Activated CD8-positive, alpha-beta memory T cell treated with anti-CD3 and anti-CD28 coated beads, Interleukin-2, amount 10 ng/mL, durations not matched to agents 7 days and 5 days (primary cell): ENCODE results near the gene SUPV3L1. TPM values are rescaled to one million over a fixed set of nuclear protein-coding genes. Genes with fewer than 3 reads are reported as not detected.

Experiments used
- ATAC-seq: fragments of 150-1000 bp; cut with Tn5 transposase; one replicate; pipeline ENCODE4 v1.10.0; 2021; ENCODE audit warnings: moderate library complexity
- CTCF ChIA-PET: fragments of 350-600 bp; sonication (Branson Sonifier 250); formaldehyde crosslinking; loops from one replicate; lab custom pipeline; 2021; ENCODE audit warnings: antibody characterized with exemption; lab: Charles Lee
- DNase-seq: peaks from one replicate; pipeline ENCODE4 v3.0.0-alpha.2; 2020
- H3K27ac Mint-ChIP-seq: one replicate; pipeline ENCODE4 v1.8.0; 2021; ENCODE audit warnings: mild to moderate bottlenecking, mixed read lengths
- H3K27me3 Mint-ChIP-seq: one replicate; pipeline ENCODE4 v1.8.0; 2021; ENCODE audit warnings: mixed read lengths
- H3K36me3 Mint-ChIP-seq: one replicate; pipeline ENCODE4 v1.8.0; 2021; ENCODE audit warnings: mild to moderate bottlenecking, mixed read lengths
- H3K4me1 Mint-ChIP-seq: one replicate; pipeline ENCODE4 v1.8.0; 2021; ENCODE audit warnings: mixed read lengths
- H3K4me3 Mint-ChIP-seq: one replicate; pipeline ENCODE4 v1.8.0; 2021; ENCODE audit warnings: mild to moderate bottlenecking, moderate library complexity, mixed read lengths
- H3K9me3 Mint-ChIP-seq: one replicate; pipeline ENCODE4 v1.8.0; 2022; ENCODE audit warnings: low read depth, mixed read lengths
- total RNA-seq, 2 experiments: library from RNA; stranded (reverse); gene quantifications; one replicate each; pipeline ENCODE4 v1.2.3, GENCODE V29; 2021

Gene SUPV3L1
- total RNA-seq, 2 experiments from 2014 or later, result 46.9 to 59.0 TPM

GRCh38 chr10:69211104-69211503 is 31.1 kb downstream of the SUPV3L1 start:
- Mint-ChIP-seq H3K27me3 (no peaks in the 10 kb centered on the region), H3K4me3 (no peak overlapping the region), H3K36me3 (peaks cover 47% of the 10 kb centered on the region), H3K9me3 (peaks cover 5% of the 10 kb centered on the region), H3K27ac (no peak overlapping the region), H3K4me1 (peaks cover 62% of the 10 kb centered on the region)
- CTCF ChIA-PET, result interaction anchor here (0.7 to 1.4 kb wide), 2 partner anchors 9 to 15 kb away, joined by 3 read pairs; partner anchors contain the start of gene HKDC1
- no peak for ATAC-seq
- no peak for DNase-seq

- no peaks in the 10 kb centered on the region for H3K27me3 Mint-ChIP-seq
- H3K36me3 Mint-ChIP-seq, result peaks cover 43% of the 10 kb centered on the region
- peaks cover 5% of the 10 kb centered on the region for H3K9me3 Mint-ChIP-seq
- ATAC-seq (no peak), DNase-seq (no peak)
- CTCF ChIA-PET, result interaction anchor here (1.4 kb wide), 1 partner anchor 15 kb away, joined by 3 read pairs; no protein-coding TSS in a partner anchor
- H3K27ac Mint-ChIP-seq, result no peak overlapping the region
- no peak overlapping the region for H3K4me3 Mint-ChIP-seq
- peaks cover 62% of the 10 kb centered on the region for H3K4me1 Mint-ChIP-seq
Measured at GRCh38 chr10:69211524-69211923, 31.5 kb downstream of the SUPV3L1 start.

DNA sequence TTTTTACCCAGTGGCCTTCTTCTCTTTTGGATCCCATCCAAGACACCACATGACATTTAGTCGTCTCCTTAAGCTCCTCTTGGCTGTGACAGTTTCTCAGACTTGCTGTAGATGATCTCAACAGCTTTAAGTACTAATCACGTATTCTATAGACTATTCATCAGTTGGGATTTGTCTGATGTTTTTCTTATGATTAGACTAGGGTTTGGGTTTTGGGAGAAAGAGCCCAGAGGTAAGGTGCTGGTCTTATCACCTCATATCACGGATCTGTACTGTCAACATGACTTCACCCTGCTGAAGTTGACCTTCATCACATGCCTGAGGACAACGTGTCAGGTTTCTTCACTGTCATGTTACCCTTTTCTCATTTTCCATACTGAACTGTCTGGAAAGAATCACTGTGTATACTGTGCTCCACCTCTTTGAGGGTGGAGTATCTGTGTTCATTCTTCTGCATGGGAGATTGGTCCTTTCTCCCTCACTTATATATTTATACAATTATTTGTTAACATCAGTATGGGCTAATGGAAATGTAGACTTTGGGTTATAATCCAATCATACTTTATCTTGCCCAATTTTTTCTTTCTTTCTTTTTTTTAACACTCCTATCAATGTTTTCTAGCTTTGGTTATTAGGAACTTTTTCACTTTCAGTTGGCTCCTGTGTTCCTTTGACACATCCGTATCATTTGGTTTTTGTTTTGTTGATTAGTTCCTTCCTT is 33.7 kb downstream of the SUPV3L1 start:
- peak overlapping the region; percentile 54 for H3K27ac Mint-ChIP-seq
- peaks cover 24% of the 10 kb centered on the region for H3K36me3 Mint-ChIP-seq
- peaks cover 52% of the 10 kb centered on the region for H3K4me1 Mint-ChIP-seq
- CTCF ChIA-PET, result interaction anchor here (0.5 to 8.2 kb wide), 4 partner anchors 7 to 209 kb away, joined by 3 to 65 read pairs (median 4); no protein-coding TSS in a partner anchor
- DNase-seq (no peak), ATAC-seq (no peak)
- H3K4me3 Mint-ChIP-seq, result no peak overlapping the region
- H3K27me3 Mint-ChIP-seq, result no peaks in the 10 kb centered on the region
- peaks cover 5% of the 10 kb centered on the region for H3K9me3 Mint-ChIP-seq

DNA sequence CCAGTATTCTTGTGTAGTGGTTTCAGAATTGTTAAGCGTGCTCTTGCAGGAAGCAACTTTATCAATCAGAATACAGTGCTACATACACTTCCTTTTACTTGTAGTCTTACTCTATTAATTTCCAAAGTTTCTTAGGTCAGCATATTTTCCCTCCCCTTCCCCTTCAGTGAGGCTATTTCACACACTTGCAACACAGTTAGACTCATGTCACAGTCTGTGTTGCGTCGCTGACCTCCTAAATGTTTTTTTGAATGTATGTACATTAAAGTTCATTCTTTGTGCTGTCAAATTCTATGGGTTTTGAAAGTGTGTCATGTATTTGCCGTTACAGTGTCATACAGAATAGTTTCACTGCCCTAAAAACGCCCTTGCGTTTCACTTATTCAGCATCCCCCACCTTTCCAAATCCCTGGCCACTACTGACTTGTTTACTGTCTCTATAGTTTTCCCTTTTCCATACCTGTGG is 34.7 kb downstream of the SUPV3L1 start:
- H3K4me3 Mint-ChIP-seq, result no peak overlapping the region
- peaks cover 16% of the 10 kb centered on the region for H3K36me3 Mint-ChIP-seq
- DNase-seq, result no peak
- peaks cover 5% of the 10 kb centered on the region for H3K9me3 Mint-ChIP-seq
- H3K27me3 Mint-ChIP-seq, result no peaks in the 10 kb centered on the region
- CTCF ChIA-PET, result interaction anchor here (1.0 to 8.2 kb wide), 4 partner anchors 8 to 210 kb away, joined by 3 to 65 read pairs (median 8); no protein-coding TSS in a partner anchor
- H3K27ac Mint-ChIP-seq, result peak overlapping the region; percentile 78
- ATAC-seq, result peak; percentile 12
- peaks cover 48% of the 10 kb centered on the region for H3K4me1 Mint-ChIP-seq

DNA sequence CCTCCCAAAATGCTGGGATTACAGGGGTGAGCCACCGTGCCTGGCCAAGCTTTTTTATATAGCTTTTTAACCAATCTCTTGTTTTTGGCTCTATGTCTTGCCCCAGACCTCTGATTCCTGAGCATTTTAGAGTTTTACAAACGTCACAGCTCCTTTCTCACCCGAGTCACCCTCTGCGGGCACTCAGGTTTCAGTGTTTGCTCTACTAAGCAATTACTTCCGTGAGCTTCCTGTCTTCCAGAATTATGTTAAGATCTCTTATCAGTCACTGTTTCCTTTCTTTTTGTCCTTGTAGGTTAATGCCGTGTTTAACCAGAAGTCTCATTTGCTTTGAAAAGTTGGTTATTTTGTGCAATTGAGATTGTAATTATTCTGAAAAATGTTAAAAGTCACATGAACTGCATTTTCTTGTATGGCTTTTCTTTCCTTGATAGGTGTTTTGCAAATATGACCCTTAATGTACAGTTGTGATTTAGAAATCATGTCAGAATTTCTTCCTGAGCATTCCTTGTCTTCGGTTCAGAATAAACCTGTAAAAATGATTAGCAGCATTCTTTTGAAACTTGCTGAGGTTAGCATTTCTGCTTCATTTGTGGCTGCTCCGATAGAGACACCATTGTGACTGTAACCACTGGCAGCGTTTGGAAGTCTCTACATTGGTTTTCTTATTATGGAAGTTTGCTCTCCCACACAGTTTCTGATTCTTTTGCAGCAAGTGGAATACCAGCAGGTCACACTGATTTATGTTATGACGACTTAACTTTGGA is 35.6 kb downstream of the SUPV3L1 start:
- peak; percentile 71 for DNase-seq
- peak overlapping the region; percentile 20 for H3K4me3 Mint-ChIP-seq
- H3K36me3 Mint-ChIP-seq, result peaks cover 16% of the 10 kb centered on the region
- peaks cover 43% of the 10 kb centered on the region for H3K4me1 Mint-ChIP-seq
- CTCF ChIA-PET, result interaction anchor here (1.2 to 8.2 kb wide), 4 partner anchors 9 to 211 kb away, joined by 4 to 65 read pairs (median 8); partner anchors contain the start of gene SUPV3L1
- peaks cover 5% of the 10 kb centered on the region for H3K9me3 Mint-ChIP-seq
- ATAC-seq, result peak; percentile 83
- H3K27ac Mint-ChIP-seq, result peak overlapping the region; percentile 78
- H3K27me3 Mint-ChIP-seq, result no peaks in the 10 kb centered on the region

DNA sequence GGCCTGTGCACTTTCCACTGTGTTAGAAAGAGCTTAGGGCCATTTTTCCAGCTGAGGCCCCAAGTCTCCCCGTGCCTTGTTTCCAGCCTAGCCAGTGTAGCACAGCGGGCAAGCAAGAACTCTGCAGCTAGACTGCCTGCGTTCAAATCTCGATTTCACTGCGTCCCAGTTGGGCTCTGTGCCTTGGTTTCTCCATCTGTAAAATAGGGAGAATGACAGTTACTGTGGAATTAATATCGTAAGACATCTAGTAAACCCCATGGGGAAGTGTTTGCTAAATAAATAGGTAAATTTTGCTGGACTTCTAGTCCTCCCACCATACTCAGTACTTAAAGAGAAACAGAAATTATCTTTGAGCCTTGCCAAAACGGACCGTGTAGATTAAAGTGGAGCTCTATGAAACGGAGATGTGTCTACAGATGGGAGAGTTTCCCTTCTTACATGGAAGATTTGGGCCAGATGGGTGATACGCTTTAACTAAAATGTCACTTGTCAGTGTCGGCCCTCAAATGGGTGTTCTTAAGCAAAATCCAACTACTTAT is 36.6 kb downstream of the SUPV3L1 start:
- no peak for DNase-seq
- no peak for ATAC-seq
- CTCF ChIA-PET, result interaction anchor here (1.0 to 8.2 kb wide), 5 partner anchors 10 to 191 kb away, joined by 3 to 65 read pairs (median 4); partner anchors contain the start of gene SUPV3L1
- peaks cover 16% of the 10 kb centered on the region for H3K36me3 Mint-ChIP-seq
- H3K4me3 Mint-ChIP-seq, result no peak overlapping the region
- H3K27ac Mint-ChIP-seq, result peak overlapping the region; percentile 7
- H3K4me1 Mint-ChIP-seq, result peaks cover 48% of the 10 kb centered on the region
- no peaks in the 10 kb centered on the region for H3K27me3 Mint-ChIP-seq
- H3K9me3 Mint-ChIP-seq, result peaks cover 5% of the 10 kb centered on the region

DNA sequence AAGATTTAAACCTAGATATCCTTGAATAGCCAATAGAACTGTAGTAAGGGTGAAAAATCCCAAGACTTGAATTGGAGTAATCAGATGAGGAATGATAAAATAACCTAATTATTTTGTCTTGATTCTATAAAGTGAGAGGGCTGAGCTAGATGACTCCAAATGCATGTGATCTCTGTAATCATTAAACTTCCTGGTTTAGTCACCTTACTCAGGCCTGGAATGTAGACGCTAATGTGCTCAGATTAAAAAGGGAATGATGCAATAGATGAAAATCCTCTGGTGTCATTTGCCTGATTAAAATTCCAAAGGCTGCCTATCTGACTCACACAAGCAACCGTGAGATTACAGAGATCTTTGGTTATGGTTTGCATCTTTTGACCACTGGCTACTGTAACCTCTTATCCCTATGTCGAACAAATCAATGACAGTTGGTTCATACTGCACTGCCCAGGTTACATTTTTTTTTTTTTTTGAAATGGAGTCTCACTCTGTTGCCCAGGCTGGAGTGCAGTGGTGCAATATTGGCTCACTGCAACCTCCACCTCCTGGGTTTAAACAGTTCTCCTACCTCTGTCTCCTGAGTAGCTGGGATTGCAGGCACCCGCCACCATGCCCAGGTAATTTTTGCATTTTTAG is 37.2 kb downstream of the SUPV3L1 start:
- no peak overlapping the region for H3K4me3 Mint-ChIP-seq
- H3K9me3 Mint-ChIP-seq, result peaks cover 5% of the 10 kb centered on the region
- no peak overlapping the region for H3K27ac Mint-ChIP-seq
- H3K4me1 Mint-ChIP-seq, result peaks cover 54% of the 10 kb centered on the region
- CTCF ChIA-PET, result interaction anchor here (1.0 to 8.2 kb wide), 4 partner anchors 9 to 191 kb away, joined by 3 to 65 read pairs (median 4); partner anchors contain the start of gene SUPV3L1
- no peak for DNase-seq
- H3K36me3 Mint-ChIP-seq, result peaks cover 16% of the 10 kb centered on the region
- H3K27me3 Mint-ChIP-seq, result no peaks in the 10 kb centered on the region
- no peak for ATAC-seq

DNA sequence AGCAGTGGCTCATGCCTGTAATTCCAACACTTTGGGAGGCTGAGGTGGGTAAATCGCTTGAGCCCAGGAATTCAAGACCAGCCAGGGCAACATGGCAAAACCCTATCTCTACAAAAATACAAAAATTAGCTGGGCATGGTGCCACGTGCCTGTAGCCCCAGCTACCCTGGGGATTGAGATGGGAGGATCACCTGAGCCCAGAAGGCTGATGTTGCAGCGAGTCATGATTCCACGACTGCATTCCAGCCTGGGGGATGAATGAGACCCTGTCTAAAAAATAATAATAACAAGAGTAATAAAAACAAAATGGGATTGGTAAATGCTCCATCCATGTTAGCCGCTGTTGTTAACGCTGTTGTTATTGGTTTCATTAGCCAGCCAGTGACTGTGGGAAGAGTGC is 38.8 kb downstream of the SUPV3L1 start:
- ATAC-seq (no peak), DNase-seq (no peak)
- Mint-ChIP-seq H3K4me1 (peaks cover 57% of the 10 kb centered on the region), H3K9me3 (peaks cover 2% of the 10 kb centered on the region), H3K27ac (no peak overlapping the region), H3K27me3 (no peaks in the 10 kb centered on the region), H3K36me3 (peaks cover 13% of the 10 kb centered on the region), H3K4me3 (no peak overlapping the region)
- CTCF ChIA-PET, result interaction anchor here (8.2 kb wide), 1 partner anchor 12 kb away, joined by 65 read pairs; no protein-coding TSS in a partner anchor

GRCh38 chr10:69220041-69220451 is 40.0 kb downstream of the SUPV3L1 start, which contains the start of gene HKDC1:
HKDC1 (plus strand) TSS chr10:69220332; CDS start chr10:69220436, 104 bp downstream.
- no peak within 1 kb of the TSS for H3K4me3 Mint-ChIP-seq

GRCh38 chr10:69220507-69220906 is 40.5 kb downstream of the SUPV3L1 start:
- Mint-ChIP-seq H3K27me3 (no peaks in the 10 kb centered on the region), H3K36me3 (peaks cover 2% of the 10 kb centered on the region), H3K9me3 (no peaks in the 10 kb centered on the region), H3K27ac (peak overlapping the region; percentile 61), H3K4me1 (peaks cover 55% of the 10 kb centered on the region), H3K4me3 (no peak overlapping the region)
- CTCF ChIA-PET, result interaction anchor here (0.7 to 8.2 kb wide), 3 partner anchors 10 to 14 kb away, joined by 3 to 65 read pairs (median 3); no protein-coding TSS in a partner anchor
- no peak for ATAC-seq
- DNase-seq, result no peak

More at GRCh38 chr10:69220041-69220451, 40.0 kb downstream of the SUPV3L1 start, which contains the start of gene HKDC1:
- Mint-ChIP-seq H3K27ac (peak within 1 kb of the TSS; percentile 95), H3K4me1 (peaks cover 55% of the 10 kb centered on the region), H3K9me3 (no peaks in the 10 kb centered on the region), H3K36me3 (peaks cover 4% of the 10 kb centered on the region), H3K27me3 (no peaks in the 10 kb centered on the region)
- CTCF ChIA-PET, result interaction anchor here (0.5 to 8.2 kb wide), 4 partner anchors 9 to 128 kb away, joined by 3 to 65 read pairs (median 3); no protein-coding TSS in a partner anchor
- DNase-seq (no peak), ATAC-seq (no peak)

DNA sequence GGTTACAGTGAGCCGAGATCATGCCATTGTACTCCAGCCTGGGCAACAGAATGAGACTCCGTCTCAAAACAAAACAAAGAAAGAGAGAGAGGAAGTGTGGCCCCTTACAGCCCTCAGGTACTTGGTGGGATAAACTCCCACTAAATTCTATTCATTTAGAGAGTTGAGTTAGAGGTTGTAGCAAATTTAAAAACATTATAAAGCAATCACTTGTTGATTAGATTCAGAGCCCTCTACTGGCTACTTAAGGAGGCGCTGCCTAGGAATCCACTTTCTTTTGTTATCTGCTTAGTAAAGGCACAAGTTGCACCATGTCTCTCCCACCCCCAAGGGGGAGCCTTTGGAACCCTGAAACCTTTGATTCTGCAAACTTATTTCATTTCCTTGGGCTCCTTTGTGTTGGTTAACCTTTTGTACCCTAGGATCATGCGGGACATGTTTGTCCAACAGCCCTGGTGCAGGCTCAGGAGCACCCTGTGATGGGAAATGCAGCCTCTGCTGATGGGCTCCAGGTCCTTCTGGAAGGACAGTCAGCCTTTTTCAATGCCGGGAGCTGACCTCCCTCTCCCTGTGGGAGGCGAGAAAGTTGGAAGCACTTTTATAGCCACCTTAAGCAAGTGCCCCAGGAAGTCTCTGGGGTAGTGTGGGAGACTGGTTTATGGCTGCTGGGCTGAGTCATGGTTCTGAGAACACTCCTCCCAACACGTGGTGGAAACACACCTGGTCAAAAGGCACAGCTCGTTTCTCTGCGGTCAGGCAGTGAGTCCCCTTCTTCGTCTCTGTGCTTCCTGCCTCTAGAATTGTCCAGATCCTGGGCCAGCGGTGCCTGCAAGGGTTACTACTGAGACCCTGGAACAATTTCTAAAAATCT is 42.4 kb downstream of the SUPV3L1 start:
- Mint-ChIP-seq H3K4me3 (peak overlapping the region; percentile 51), H3K27me3 (no peaks in the 10 kb centered on the region), H3K27ac (peak overlapping the region; percentile 95), H3K9me3 (no peaks in the 10 kb centered on the region), H3K4me1 (peaks cover 57% of the 10 kb centered on the region), H3K36me3 (no peaks in the 10 kb centered on the region)
- DNase-seq (peak; percentile 96), ATAC-seq (peak; percentile 92)
- CTCF ChIA-PET, result interaction anchor here (0.6 to 1.8 kb wide), 11 partner anchors 9 to 220 kb away, joined by 3 to 21 read pairs (median 5); partner anchors contain the start of gene SUPV3L1
